Uterus (tissue), 2 donors: ENCODE results near the gene COL5A2.

ENCODE experiments used
- POLR2A ChIP-seq, 2 donors: fragments of 450-650 bp; IDR thresholded peaks; one replicate each; pipeline ENCODE4 v1.6.1; 2016; ENCODE audit warnings: antibody characterized with exemption in 2 of 2, mild to moderate bottlenecking in 1 of 2, moderate library complexity in 1 of 2
- TF ChIP-seq, protein P1 (sequence below), 4 experiments: fragments of 200-600 bp in 2 of 4; fragments of 450-650 bp in 2 of 4; sonication (generic) in 2 of 4; IDR thresholded peaks; one replicate each; pipeline ENCODE4 v1.5.1; 2016 to 2019; ENCODE audit warnings: antibody characterized with exemption in 4 of 4, mild to moderate bottlenecking in 2 of 4, moderate library complexity in 1 of 4

DNA sequence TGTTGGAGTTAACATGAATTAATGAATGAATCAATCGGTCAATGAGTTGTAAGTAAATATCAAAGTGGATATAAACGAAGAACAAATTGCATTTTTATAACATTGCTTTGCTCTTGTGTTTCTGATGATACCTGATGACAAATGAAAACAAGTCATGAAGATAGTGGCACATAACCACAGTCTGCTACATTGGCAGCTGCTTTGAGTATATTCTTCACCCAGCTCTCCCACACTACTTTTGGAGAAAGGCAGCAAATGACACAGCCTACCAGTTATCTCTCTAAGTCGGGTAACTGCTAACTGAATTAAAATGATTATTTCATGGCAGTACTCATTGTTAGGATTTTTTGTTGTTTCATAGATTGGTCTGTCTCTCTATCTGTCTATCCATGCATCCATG lies 76.8 kb downstream of the COL5A2 start:
- TF ChIP-seq, protein P1, sequence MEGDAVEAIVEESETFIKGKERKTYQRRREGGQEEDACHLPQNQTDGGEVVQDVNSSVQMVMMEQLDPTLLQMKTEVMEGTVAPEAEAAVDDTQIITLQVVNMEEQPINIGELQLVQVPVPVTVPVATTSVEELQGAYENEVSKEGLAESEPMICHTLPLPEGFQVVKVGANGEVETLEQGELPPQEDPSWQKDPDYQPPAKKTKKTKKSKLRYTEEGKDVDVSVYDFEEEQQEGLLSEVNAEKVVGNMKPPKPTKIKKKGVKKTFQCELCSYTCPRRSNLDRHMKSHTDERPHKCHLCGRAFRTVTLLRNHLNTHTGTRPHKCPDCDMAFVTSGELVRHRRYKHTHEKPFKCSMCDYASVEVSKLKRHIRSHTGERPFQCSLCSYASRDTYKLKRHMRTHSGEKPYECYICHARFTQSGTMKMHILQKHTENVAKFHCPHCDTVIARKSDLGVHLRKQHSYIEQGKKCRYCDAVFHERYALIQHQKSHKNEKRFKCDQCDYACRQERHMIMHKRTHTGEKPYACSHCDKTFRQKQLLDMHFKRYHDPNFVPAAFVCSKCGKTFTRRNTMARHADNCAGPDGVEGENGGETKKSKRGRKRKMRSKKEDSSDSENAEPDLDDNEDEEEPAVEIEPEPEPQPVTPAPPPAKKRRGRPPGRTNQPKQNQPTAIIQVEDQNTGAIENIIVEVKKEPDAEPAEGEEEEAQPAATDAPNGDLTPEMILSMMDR (IDR thresholded peaks at IDR 0.05): no peak
- TF ChIP-seq POLR2A (IDR thresholded peaks at IDR 0.05): no peak
